H4 (cell line): Measurements from ENCODE around the gene ZNF440. TPM values are rescaled to one million over a fixed set of nuclear protein-coding genes. Genes with fewer than 3 reads are reported as not detected.
A peak's percentile ranks its signal among the peaks of the same experiment; 100 is the strongest.
"Not testable (repeated sequence)": the region's sequence is repeated elsewhere in the genome, so short reads cannot be mapped to it uniquely, and the experiment has no call there.

Experiments used
- DNase-seq: peaks from one replicate; pipeline ENCODE4 v3.0.0-alpha.2; 2015; ENCODE audit warnings: low spot score
- total RNA-seq: library from RNA; depleted of rRNA; stranded (reverse); fragments of >200 nt; shearing (Covaris generic); gene quantifications from 2 replicates; pipeline ENCODE4 v1.2.3, GENCODE V29; 2014; rRNA removed

Gene ZNF440
- total RNA-seq = 5.5 and 6.2 TPM in 2 replicates

DNA sequence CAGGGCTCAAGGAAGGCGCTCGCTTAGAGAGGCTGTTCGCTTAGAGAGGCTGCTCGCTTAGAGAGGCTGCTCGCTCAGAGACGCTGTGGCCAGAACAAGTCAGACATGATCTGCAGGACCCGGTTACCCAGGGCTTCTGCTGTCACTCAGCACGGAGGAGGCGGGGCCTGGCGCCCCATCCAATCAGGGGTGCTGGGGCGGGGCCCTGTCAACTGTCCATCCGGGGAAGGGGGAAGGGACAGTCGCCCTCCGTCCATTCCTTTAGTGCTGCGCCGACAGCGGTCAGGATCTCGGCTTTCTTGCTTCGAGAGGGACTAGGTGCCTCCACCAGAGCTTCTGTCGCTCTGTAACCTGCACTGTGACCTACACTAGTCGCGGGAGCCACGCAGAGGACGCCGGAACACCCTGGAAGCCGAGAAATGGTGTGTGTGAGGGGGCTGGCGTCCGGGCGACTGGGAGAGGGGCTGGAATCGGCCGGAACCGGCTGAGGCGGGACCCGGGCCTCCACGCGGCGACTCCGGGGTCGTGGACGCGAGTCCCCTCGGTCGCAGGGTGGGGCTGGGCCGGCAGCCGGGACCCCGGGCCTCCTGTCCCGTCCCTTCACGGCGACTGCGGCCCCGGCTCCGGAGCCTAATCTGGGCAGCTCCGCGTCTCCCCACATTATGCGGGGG is at the start of gene ZNF440:
Gene ZNF440, plus strand, starts transcription at position 245 of the 671 bp plus-strand sequence. Its CDS starts 175 bp downstream, at position 420.
- DNase-seq = peak; percentile 82

DNA sequence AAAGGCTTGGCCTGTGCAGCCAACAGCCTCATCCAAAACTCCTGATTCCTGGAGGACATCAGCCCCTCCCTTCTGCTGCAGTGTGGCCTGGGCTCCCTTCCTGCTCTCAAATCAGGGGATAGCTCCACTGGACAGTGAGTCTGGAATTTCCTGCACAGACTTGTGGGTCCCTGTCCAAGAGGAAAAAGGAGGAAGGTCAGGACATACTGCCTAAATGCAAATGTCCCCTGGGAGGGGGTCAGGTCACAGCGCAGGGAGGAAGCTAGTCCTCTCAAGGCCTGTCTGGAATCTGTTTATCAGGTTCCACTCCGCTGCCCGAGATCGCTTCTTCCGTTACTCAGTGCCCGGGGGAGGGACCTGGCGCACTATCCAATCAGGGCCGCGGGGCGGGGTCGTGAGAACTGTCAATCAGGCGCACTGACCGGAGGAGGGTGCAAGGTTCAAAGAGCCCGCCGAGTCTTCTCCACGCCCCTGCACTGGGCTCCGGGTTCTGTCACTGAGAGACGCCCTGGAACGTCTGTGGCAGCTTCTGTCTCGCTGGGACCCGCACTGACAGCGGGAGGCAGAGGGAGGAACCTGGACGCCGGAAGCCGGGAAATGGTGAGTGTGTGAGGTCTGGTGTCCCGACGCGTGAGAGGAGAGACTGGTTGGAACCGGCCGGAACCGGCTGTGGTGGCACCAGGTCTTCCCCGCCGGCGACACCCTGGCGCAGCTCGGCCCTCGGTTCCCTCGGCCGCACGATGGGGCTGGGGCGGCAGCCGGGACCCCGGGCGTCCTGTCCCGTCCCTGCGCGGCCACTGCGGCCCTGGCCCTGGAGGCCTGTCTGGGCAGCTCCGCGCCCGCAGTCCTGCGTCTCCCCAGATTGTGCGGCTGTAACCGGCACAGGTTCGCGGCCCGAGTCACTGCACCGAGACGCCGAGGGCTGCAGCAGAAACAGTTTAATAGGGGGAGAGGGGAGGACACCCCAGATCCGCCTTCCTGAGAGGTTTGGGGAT is 47.2 kb upstream of the ZNF440 start, which contains the start of gene ZNF441:
Gene ZNF441, plus strand, starts transcription at position 404 of the 995 bp plus-strand sequence. Its CDS starts 194 bp downstream, at position 598.
- peak; percentile 88 for DNase-seq

DNA sequence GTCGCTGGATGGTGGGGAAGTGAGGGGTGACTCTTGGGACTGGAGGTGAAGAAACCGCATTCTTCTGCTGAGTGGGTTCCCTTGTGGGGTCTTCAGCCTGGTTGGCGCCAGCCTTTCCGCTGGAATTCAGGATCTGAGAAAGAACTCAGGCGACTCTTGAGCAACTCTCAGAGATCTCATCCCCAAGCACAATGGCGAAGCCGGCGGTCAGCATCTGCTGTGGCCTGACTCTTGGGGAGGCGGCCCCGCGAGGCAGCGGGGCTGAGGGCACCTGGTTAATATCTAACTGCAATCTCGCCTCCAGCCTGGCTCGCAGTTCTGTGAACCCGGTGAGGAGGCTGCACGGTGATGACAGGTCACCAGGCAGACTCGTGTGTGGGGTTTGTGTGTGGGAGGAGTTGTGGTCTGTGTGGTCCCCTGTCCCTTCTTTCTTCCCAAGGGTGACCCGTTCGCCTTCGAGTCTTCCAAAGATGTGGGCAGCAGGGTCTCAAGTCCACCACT is 46.4 kb upstream of the ZNF440 start:
- DNase-seq = peak; percentile 5

DNA sequence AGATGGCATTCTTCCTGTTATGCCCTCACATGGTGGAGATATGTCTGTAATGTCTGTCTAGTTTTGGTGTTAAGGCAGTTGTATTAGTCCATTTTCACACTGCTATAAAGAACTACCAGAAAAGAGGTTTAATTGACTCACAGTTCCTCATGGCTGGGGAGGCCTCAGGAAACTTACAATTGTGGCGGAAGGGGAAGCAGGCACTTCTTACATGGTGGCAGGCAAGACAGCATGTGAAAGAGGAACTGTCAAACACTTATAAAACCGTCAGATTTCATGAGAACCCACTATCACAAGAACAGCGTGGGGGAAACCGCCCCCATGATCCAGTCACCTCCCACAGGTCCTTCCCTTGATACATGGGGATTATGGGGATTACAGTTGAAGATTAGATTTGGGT is 44.1 kb upstream of the ZNF440 start:
- DNase-seq = no peak

DNA sequence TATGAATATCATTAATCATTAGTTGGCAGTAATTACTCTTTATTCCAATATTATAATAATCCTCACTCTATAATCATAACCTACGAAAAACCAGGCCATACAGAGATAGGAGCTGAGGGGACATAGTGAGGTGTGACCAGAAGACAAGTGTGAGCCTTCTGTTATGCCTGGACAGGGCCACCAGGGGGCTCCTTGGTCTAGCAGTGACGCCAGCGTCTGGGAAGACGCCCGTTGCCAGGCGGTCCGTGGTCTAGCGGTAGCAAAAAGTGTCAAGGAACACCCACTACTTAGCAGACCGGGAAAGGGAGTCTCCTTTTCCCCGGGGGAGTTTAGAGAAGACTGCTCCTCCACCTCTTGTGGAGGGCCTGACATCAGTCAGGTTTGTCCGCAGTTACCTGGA is 42.6 kb upstream of the ZNF440 start:
- DNase-seq = not testable (repeated sequence)

DNA sequence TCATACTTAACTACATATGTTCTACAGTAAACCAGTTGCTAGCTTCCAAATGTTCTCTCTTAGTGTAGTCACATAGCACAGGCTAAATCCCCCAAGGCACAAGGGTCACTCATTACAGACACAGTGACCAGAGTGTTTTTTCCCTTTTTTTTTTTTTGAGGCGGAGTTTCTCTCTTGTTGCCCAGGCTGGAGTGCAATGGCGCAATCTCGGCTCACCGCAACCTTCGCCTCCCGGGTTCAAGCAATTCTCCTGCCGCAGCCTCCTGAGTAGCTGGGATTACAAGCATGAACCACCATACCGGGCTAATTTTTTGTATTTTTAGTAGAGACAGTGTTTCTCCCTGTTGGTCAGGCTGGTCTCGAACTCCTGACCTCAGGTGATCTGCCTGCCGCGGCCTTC is 37.4 kb upstream of the ZNF440 start:
- DNase-seq = not testable (repeated sequence)

DNA sequence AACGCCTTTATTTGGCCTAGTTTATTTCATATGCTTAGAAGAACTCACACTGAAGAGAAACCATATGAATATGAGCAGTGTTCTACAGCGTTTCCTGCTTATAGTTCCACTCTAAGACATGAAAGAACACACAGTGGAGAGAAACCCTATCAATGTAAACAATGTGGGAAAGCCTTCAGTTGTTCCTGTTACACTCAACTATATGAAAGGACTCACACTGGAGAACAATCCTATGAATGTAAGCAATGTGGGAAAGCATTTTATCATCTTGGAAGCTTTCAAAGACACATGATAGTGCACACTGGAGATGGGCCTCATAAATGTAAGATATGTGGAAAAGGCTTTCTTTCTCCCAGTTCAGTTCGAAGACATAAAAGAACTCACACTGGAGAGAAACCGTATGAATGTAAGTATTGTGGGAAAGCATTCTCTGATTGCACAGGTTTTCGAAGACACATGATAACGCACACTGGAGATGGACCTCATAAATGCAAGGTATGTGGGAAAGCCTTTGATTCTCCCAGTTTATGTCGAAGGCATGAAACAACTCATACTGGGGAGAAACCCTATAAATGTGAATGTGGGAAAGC is 33.5 kb upstream of the ZNF440 start:
- DNase-seq = no peak

DNA sequence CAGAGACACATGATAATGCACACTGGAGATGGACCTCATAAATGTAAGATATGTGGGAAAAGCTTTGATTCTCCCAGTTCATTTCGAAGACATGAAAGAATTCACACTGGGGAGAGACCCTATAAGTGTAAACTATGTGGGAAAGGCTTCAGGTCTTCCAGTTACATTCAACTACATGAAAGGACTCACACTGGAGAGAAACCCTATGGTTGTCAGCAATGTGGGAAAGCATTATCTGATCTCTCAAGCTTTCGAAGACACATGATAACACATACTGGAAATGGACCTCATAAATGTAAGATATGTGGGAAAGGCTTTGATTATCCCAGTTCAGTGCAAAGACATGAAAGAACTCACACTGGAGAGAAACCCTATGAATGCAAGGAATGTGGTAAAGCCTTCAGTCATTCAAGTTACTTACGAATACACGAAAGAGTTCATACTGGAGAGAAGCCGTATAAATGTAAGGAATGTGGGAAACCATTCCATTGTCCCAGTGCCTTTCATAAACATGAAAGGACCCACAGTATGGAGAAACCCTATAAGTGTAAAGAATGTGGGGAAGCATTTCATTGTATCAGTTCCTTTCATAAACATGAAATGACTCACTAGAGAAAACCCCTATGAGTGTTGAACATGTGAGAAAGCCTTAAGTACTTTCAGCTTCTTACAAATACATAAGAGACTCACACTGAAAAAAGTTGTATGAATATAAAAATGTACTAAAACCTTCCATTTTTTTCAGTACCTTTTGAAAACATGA is 32.6 kb upstream of the ZNF440 start:
- DNase-seq = peak; percentile 7

DNA sequence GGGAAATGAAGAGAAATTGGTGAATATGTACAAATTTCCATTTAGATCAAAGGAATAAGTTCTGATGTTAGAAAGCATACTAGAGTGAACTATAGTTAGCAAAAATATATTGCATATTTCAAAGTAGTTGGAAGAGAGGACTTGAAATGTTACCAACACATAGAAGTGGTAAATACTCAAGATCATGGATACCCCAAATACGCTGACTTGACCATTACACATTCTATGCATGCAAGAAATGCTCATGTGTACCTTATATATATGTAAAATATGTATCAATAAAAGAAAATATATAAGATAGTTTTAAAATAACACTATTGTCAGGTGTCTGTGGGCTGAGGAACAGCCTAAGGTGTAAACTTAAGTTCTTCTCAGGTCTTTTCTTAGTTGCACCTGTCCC is 30.3 kb upstream of the ZNF440 start:
- no peak for DNase-seq

DNA sequence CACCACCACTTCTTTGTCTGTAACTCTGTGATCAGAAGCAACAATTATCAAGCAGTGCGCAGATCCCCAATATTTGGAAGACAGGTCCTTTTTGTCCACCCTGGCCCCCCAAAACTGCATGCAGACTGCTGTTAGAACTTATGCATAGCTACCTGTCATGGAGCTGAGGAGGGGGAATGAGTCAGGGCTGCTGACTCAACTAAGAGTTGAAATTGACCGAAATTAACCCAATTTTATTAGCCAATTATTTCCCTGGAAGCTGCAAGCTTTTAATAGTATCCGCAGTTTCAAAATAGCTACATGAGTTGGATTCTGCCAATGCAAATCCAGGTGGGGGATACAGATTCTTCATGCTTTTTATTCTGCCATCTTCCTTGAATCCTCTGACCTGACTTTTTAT is 29.7 kb upstream of the ZNF440 start:
- DNase-seq = no peak

DNA sequence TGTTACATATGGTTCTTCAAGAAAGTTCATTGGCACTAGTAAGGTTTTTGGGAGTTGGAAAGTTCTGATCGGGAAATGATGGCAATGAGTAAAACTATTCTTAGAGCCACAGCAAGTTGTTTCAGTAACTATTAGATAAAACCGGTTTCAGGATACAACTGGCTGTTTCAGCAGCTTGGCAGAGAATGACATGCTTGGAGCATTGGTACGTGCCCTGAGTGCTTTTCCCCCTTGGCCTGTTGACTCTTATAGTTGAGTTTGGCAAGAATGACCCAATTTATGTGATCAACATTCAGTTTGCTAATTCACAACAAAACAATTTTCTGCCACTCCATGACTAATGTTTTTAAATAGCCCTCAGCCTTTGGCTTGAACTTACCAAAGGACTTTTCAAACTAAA is 26.5 kb upstream of the ZNF440 start:
- DNase-seq = no peak

DNA sequence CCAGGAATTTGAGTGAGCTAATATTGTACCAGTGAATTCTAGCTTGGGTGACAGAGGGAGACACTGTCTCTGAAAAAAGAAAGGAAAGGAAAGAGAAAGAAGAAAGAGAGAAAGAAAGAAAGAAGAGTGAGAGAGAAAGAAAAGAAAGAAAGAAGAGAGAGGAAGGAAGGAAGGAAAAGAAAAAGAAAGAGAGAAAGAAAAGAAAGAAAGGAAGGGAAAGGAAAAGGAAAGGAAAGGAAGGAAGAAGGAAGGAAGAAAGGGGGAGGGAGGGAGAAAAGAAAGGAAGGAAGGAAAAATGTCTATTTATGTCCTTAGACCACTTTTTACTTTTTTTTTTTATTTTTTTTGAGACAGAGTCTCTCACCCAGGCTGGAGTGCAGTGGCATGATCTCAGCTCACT is 21.1 kb upstream of the ZNF440 start:
- no peak for DNase-seq

DNA sequence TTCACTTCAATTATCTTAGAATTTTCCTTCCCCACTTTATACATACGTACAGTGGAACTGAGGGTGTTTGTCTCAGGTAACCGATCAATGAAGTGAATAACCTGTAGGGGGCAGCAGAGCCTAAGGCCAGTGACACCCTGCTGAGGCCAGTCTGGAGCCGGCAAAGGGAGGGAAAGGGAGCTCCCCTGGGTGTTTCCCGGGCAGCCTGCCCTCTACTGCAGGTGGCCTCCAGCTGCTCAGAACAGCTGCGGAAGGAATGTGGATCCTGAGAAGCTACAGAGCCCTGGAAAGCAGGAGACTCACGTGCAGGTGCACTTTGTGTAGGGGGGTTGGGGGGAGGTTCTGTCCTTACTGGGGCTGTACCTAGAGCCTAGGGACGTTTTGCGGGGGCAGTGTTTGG is 16.6 kb upstream of the ZNF440 start:
- peak; percentile 37 for DNase-seq

DNA sequence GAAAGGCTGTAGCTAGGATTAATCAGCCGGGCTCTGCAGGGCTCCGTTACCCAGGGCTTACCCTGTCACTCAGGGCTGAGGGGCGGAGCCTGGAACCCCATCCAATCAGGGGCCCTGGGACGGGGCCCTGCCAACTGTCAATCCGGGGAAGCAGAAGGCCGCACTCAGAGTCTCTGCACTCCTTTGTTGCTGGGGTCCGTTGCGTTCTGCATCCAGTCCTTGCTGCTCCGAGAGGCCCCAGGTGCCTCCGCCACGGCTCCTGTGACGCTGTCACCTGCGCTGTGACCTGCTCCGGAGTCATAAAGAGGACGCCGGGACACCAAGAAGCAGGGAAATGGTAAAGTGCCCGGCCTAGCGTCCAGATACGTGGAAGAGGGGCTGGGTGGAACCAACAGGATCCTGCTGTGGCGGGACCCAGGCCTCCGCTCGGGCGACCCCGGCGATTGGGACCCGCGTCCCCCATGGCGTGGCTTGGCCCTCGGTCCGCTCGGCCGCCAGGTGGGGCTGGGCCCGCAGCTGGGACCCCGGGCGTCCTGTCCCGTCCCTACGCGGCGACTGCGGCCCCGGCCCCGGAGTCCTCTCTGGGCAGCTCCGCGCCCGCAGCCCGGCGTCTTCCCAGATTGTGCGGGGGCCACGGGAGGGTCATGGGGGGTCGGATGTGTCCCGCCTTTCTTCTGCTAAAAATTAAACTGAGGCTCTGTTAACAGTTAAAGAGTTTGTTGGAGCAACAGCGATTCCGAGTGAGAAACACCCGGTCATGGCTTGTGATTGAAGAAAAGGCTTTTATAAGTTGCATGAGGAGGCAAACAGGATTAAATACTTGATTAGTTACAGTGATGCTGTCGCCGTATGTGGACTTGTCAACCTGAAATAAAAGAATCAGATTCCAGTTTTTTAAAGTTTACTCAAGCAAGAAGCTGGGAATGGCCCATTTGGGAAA is 15.4 kb upstream of the ZNF440 start, which contains the start of gene ZNF491:
Gene ZNF491, plus strand, starts transcription at position 133 of the 940 bp plus-strand sequence. CDS start 7,431 bp downstream, outside the sequence.
- DNase-seq = no peak

DNA sequence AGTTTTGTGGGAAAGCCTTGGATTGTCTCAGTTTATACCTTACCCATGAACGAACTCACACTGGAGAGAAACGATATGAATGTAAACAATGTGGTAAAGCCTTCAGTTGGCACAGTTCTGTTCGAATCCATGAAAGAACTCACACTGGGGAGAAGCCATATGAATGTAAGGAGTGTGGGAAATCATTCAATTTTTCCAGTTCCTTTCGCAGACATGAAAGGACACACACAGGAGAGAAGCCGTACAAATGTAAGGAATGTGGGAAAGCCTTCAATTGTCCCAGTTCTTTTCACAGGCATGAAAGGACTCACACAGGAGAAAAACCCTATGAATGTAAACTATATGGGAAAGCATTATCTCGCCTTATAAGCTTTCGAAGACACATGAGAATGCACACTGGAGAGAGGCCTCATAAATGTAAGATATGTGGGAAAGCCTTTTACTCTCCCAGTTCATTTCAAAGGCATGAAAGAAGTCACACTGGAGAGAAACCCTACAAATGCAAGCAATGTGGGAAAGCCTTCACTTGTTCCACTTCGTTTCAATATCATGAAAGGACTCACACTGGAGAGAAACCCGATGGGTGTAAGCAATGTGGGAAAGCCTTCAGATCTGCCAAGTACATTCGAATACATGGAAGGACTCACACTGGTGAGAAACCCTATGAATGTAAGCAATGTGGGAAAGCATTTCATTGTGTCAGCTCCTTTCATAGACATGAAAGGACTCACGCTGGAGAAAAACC is 7.5 kb upstream of the ZNF440 start:
- no peak for DNase-seq

DNA sequence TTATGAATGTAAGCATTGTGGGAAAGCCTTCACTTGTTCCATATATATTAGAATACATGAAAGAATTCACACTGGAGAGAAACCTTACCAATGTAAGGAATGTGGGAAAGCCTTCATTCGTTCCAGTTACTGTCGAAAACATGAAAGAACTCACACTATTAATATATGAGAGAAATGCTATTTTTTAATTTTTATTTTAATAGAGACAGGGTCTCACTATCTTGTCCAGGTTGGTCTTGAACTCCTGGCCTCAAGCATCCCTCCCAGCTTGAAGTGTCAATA is 7.0 kb upstream of the ZNF440 start:
- DNase-seq = no peak

DNA sequence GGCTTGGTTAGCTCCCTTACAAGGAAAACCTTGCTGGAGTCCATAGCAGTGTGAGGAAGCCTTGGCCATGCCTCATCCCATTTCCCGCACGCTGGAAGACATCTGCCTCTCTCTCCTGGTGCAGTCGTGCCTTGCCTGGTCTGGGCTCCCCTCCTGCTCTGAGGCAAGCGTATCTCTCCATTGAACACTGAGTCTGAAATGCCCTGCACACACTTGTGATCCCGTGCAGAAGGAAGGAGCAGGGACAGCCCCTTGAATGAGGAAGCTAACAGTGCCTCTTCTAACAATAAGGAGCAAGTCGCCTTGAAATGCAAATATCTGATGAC is 407 bp upstream of the ZNF440 start:
- DNase-seq = no peak

DNA sequence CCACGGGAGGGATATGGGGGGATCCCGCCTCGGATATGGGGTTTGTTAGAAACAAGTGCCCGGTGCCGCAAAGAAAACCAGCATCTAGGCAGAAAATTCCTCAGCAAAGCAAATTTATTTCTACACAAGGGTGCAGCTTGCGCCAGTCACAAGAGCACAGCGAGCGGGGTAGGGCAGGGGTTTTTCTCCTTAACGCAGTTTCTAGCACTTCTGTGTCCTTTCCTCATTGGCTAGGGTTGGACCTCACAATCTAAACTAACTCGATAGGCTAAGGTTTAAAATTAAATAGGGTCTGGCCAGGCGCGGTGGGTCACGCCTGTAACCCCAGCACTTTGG is 595 bp downstream of the ZNF440 start:
- DNase-seq = no peak

DNA sequence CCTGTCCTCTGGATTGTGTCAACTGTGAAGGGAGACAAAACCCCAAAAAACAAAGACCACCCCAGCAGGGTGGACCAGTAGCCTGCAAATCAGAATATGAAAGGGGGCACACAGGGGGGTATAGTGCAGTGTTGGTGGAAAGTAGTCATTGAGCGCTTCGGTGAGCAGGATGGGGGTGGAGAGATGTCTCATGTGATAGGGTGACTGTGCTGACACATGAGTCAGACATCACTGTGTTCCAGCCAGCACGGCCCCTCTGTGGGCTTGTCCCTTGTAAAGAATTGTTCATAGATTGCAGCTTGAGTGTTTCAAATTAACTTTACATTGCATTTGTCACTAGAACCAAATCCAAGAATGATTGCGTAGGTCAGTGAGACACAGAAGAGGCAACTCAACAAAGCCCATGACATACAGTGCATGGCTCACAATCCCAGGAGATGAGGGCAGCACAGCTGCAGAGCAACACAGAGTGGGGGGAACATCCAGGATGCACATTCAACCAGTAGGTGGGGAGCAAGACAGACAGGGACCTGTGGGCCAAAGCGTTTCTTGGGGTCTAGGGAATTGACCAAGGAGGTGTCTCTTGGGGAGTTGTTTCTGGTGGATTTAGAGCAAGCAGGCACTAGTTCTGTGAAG is 7.5 kb downstream of the ZNF440 start:
- DNase-seq = no peak
